GM19397 (cell line): ENCODE measurements around the gene NR2F1-AS1.

Source experiments
- ATAC-seq: cut with Tn5 transposase; IDR thresholded peaks from one replicate; pipeline ENCODE4 v1.9.1; 2021; ENCODE audit warnings: mild to moderate bottlenecking, moderate library complexity; ENCODE audit not compliant: unreplicated experiment

Gene NR2F1-AS1

GRCh38 chr5:93580927-93581445, at the start of gene NR2F1-AS1:
Gene NR2F1-AS1, minus strand, starts transcription at chr5:93581219.
- peak; percentile 31 for ATAC-seq

GRCh38 chr5:93626801-93627200, 45.8 kb upstream of the NR2F1-AS1 start:
- ATAC-seq: no peak

- ATAC-seq: no peak
Measured at GRCh38 chr5:93623153-93623552, 42.1 kb upstream of the NR2F1-AS1 start.

- no peak for ATAC-seq
Measured at GRCh38 chr5:93622240-93622885, 41.3 kb upstream of the NR2F1-AS1 start.

GRCh38 chr5:93621327-93621798, 40.3 kb upstream of the NR2F1-AS1 start:
- no peak for ATAC-seq

- ATAC-seq: peak; percentile 98
Measured at GRCh38 chr5:93620487-93621326, 39.7 kb upstream of the NR2F1-AS1 start.

GRCh38 chr5:93616538-93617174, 35.6 kb upstream of the NR2F1-AS1 start:
- no peak for ATAC-seq

GRCh38 chr5:93612855-93613243, 31.8 kb upstream of the NR2F1-AS1 start:
- no peak for ATAC-seq

- no peak for ATAC-seq
Measured at GRCh38 chr5:93611976-93612854, 31.2 kb upstream of the NR2F1-AS1 start.

GRCh38 chr5:93611273-93611975, 30.4 kb upstream of the NR2F1-AS1 start:
- ATAC-seq: no peak

- no peak for ATAC-seq
Measured at GRCh38 chr5:93610581-93611272, 29.7 kb upstream of the NR2F1-AS1 start.

GRCh38 chr5:93609762-93610161, 28.7 kb upstream of the NR2F1-AS1 start:
- no peak for ATAC-seq

- ATAC-seq: no peak
Measured at GRCh38 chr5:93608855-93609254, 27.8 kb upstream of the NR2F1-AS1 start.

- ATAC-seq: peak; percentile 52
Measured at GRCh38 chr5:93607367-93608258, 26.6 kb upstream of the NR2F1-AS1 start.

GRCh38 chr5:93606382-93606752, 25.3 kb upstream of the NR2F1-AS1 start:
- no peak for ATAC-seq

- ATAC-seq: no peak
Measured at GRCh38 chr5:93604644-93605515, 23.9 kb upstream of the NR2F1-AS1 start.
